ENCODE data around the gene TRIM47. TPM values are rescaled to one million over a fixed set of nuclear protein-coding genes. Genes with fewer than 3 reads are reported as not detected.

The TRIM47 gene
- total and polyA plus RNA-seq, 2 of the 13 experiments (the other 11 are each of a cell fraction or from before 2014, with no cell fraction given), result 33.5 to 82.0 TPM

GRCh38 chr17:75877752-75878173 lies 618 bp downstream of the TRIM47 start (continued):
- TF ChIP-seq ZNF17 (CRISPR knock-in tag; IDR thresholded peaks at IDR 0.05) (no peak), TFDP2 (CRISPR knock-in tag; IDR thresholded peaks at IDR 0.05) (peak; percentile 63), ZNF597 (CRISPR knock-in tag; IDR thresholded peaks at IDR 0.05) (0 out of 2 replicates have a peak, but pooled peaks have one; percentile 67), TFDP1 (CRISPR knock-in tag; IDR thresholded peaks at IDR 0.05; ENCODE audit: borderline replicate concordance) (peak; percentile 54; the same call in 1 of the 2 replicates), ZNF326 (CRISPR knock-in tag; IDR thresholded peaks at IDR 0.05; ENCODE audit: borderline replicate concordance) (peak; percentile 67; the same call in 1 of the 2 replicates), NFKB2 (CRISPR knock-in tag; IDR thresholded peaks at IDR 0.05; ENCODE audit: borderline replicate concordance) (no peak), FOSL1 (CRISPR knock-in tag; IDR thresholded peaks at IDR 0.05; ENCODE audit: borderline replicate concordance) (no peak), HNF4A (CRISPR knock-in tag; IDR thresholded peaks at IDR 0.05) (0 out of 2 replicates have a peak, but pooled peaks have one; percentile 31), FUBP1 (CRISPR knock-in tag; IDR thresholded peaks at IDR 0.05; ENCODE audit: borderline replicate concordance) (no peak), ZNF558 (CRISPR knock-in tag; IDR thresholded peaks at IDR 0.05; ENCODE audit: borderline replicate concordance) (peak; percentile 29; the same call in 1 of the 2 replicates), CBX2 (IDR thresholded peaks at IDR 0.05; ENCODE audit: low read depth, low read length) (no peak), CBX2 (CRISPR knock-in tag; IDR thresholded peaks at IDR 0.05; ENCODE audit: low read depth) (no peak), ZNF878 (CRISPR knock-in tag; IDR thresholded peaks at IDR 0.05) (no peak), ZNF816 (CRISPR knock-in tag; IDR thresholded peaks at IDR 0.05; ENCODE audit: borderline replicate concordance) (0 out of 2 replicates have a peak, but pooled peaks have one; percentile 18), ZNF841 (CRISPR knock-in tag; IDR thresholded peaks at IDR 0.05; ENCODE audit: borderline replicate concordance) (peak; percentile 83; the same call in 1 of the 2 replicates), DDIT3 (CRISPR knock-in tag; IDR thresholded peaks at IDR 0.05) (no peak), ZNF790 (CRISPR knock-in tag; IDR thresholded peaks at IDR 0.05; ENCODE audit: borderline replicate concordance) (no peak; the same call in 1 of the 2 replicates), SNAPC5 (CRISPR knock-in tag; IDR thresholded peaks at IDR 0.05; ENCODE audit: borderline replicate concordance) (no peak; the same call in 1 of the 2 replicates), ZMYM2 (CRISPR knock-in tag; IDR thresholded peaks at IDR 0.05) (no peak), IKZF1 (IDR thresholded peaks at IDR 0.05) (no peak), ZFYVE20 (CRISPR knock-in tag; IDR thresholded peaks at IDR 0.05; ENCODE audit: borderline replicate concordance, low read depth) (0 out of 2 replicates have a peak, but pooled peaks have one; percentile 68), ZNF292 (CRISPR knock-in tag; IDR thresholded peaks at IDR 0.05; ENCODE audit: borderline replicate concordance, low read depth) (no peak), DRAP1 (CRISPR knock-in tag; IDR thresholded peaks at IDR 0.05) (no peak), ZBTB3 (CRISPR knock-in tag; IDR thresholded peaks at IDR 0.05; ENCODE audit: borderline replicate concordance, low read depth) (0 out of 2 replicates have a peak, but pooled peaks have one; percentile 13)

Measured in HepG2 (cell line).